HG03565 (cell line): ENCODE measurements around the gene PPP5C.
"Not testable (repeated sequence)": the region's sequence is repeated elsewhere in the genome, so short reads cannot be mapped to it uniquely, and the experiment has no call there.

Source experiments
- ATAC-seq: cut with Tn5 transposase; IDR thresholded peaks from one replicate; pipeline ENCODE4 v1.9.1; 2021; ENCODE audit warnings: mild to moderate bottlenecking, moderate library complexity; ENCODE audit not compliant: unreplicated experiment

Gene PPP5C

GRCh38 chr19:46427518-46428045, 80.7 kb downstream of the PPP5C start:
- ATAC-seq, result no peak

- ATAC-seq, result no peak
These were observed 81.6 kb downstream of the PPP5C start, which contains the start of gene PNMA8C for GRCh38 chr19:46428239-46429135. Gene PNMA8C, minus strand, starts transcription at chr19:46428936. Its CDS starts 577 bp downstream, at chr19:46428359.

- ATAC-seq, result no peak
These were observed 83.1 kb downstream of the PPP5C start for GRCh38 chr19:46429999-46430398.

GRCh38 chr19:46431824-46432223, 84.9 kb downstream of the PPP5C start:
- no peak for ATAC-seq

- ATAC-seq, result not testable (repeated sequence)
These were observed 86.6 kb downstream of the PPP5C start for GRCh38 chr19:46433470-46433869.

GRCh38 chr19:46435009-46435408, 88.1 kb downstream of the PPP5C start:
- no peak for ATAC-seq

GRCh38 chr19:46435689-46436088, 88.8 kb downstream of the PPP5C start:
- not testable (repeated sequence) for ATAC-seq
